Gastrocnemius medialis (tissue), 4 donors: ENCODE results near the gene TMPRSS9.

Experiments used
- POLR2A ChIP-seq, 2 donors: fragments of 450-650 bp; IDR thresholded peaks; one replicate each; pipeline ENCODE4 v1.6.1; 2017; ENCODE audit warnings: antibody characterized with exemption in 2 of 2, mild to moderate bottlenecking in 2 of 2, moderate library complexity in 2 of 2
- TF ChIP-seq, protein P1 (sequence below), 5 experiments: fragments of 450-650 bp in 3 of 5; fragments of 200-600 bp in 2 of 5; sonication (generic) in 2 of 5; IDR thresholded peaks in 4 of 5; conservative IDR thresholded peaks in 1 of 5; 1 replicate in 4 of 5; 2 replicates in 1 of 5; pipeline ENCODE4 v1.5.1; 2016 to 2019; ENCODE audit warnings: antibody characterized with exemption in 5 of 5, mild to moderate bottlenecking in 3 of 5, moderate library complexity in 3 of 5

DNA sequence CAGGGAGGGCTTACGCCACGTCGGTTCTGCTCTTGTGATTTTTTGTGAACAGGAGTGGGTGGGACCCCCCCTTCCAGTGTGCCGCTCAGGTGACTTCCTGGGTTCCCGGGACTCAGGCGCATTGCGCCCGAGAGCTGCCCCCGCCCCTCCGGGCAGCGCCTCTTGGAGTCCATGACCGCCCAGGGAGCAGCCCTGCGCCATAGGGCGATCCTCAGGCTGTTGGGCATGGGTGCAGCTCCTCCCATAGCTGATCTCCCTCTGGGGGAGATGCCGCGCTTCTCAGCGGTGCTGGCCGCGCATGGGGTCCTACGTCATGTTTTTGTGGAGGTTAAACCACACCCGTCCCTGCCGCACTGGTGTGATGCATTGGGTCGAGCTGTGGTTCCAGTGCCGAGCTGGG is 7.9 kb upstream of the TMPRSS9 start:
- TF ChIP-seq, protein P1, sequence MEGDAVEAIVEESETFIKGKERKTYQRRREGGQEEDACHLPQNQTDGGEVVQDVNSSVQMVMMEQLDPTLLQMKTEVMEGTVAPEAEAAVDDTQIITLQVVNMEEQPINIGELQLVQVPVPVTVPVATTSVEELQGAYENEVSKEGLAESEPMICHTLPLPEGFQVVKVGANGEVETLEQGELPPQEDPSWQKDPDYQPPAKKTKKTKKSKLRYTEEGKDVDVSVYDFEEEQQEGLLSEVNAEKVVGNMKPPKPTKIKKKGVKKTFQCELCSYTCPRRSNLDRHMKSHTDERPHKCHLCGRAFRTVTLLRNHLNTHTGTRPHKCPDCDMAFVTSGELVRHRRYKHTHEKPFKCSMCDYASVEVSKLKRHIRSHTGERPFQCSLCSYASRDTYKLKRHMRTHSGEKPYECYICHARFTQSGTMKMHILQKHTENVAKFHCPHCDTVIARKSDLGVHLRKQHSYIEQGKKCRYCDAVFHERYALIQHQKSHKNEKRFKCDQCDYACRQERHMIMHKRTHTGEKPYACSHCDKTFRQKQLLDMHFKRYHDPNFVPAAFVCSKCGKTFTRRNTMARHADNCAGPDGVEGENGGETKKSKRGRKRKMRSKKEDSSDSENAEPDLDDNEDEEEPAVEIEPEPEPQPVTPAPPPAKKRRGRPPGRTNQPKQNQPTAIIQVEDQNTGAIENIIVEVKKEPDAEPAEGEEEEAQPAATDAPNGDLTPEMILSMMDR (IDR thresholded peaks at IDR 0.05 in 4 of 5, conservative IDR thresholded peaks at IDR 0.05 in 1 of 5): no peak
- no peak for TF ChIP-seq POLR2A (IDR thresholded peaks at IDR 0.05)
